Measurements from ENCODE around the gene PAPSS1.
A peak's percentile ranks its signal among the peaks of the same experiment; 100 is the strongest.
"Not testable (repeated sequence)": the region's sequence is repeated elsewhere in the genome, so short reads cannot be mapped to it uniquely, and the experiment has no call there.

PAPSS1 gene

DNA sequence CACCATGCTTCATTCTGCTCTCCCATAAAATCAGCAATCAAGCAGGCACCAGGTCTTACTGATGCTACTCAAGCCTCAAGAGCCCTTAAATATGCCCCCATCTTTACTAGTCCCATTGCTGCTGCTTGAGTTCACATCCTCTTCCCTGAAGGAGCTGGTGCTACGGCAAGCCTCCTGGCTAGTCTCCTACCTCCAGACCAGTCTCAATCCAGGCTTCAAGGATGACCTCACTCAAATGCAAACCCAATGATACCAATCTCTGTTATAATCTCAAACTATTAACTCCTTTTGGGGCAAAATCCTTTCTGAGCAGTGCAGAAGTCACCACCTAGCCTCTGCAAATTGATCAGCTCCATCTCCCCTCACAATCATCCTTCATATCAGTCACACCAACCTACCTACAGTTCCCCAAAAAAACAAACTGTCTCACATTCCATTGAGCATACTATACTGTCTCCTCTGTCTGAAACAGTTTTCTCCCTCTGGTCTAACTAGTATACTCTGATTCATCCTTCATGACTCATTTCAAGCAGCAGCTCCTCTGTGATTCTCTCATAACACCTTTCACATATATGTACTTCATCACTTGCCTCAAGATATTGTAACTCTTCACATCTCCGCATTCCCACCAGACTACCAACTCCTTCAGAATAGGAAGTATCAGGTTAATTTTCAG lies 30.0 kb downstream of the PAPSS1 start:
- H3K27me3 Mint-ChIP-seq: no peaks in the 10 kb centered on the region
- no peaks in the 10 kb centered on the region for H3K9me3 Mint-ChIP-seq
- H3K36me3 Mint-ChIP-seq: peaks cover 5 to 26% of the 10 kb centered on the region in 2 donors
- no peak overlapping the region for H3K27ac Mint-ChIP-seq
- no peak overlapping the region for H3K4me3 Mint-ChIP-seq
- no peaks in the 10 kb centered on the region for H3K4me1 Mint-ChIP-seq
- DNase-seq: no peak
- peak in 1 of 2 donors; percentile 16 for ATAC-seq (replicated peaks)

- Mint-ChIP-seq H3K4me1 (no peaks in the 10 kb centered on the region), H3K9me3 (no peaks in the 10 kb centered on the region), H3K27me3 (no peaks in the 10 kb centered on the region), H3K4me3 (no peak overlapping the region), H3K27ac (no peak overlapping the region), H3K36me3 (peaks cover 2 to 23% of the 10 kb centered on the region in 2 donors)
- DNase-seq (no peak), ATAC-seq (replicated peaks) (no peak)
Observed at GRCh38 chr4:107688421-107688820, 31.6 kb downstream of the PAPSS1 start.

DNA sequence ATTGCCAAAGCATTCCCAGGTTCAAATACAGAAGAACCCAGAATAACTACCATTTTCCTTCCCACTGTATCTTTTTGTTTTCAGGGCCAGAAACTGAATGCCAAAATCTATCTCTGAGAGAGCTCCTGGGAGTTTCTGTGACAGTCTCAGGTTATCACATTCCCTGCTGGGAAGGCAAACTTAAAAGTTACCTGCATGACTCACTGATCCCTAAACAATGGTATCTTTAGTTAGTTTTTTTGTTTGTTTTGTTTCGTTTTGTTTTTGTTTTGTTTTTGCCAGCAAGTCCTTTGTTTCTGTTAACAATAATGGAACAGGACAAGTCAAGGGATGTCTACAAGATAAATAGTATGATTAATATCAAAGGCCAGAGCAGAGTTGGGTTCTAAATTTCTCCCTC lies 34.3 kb downstream of the PAPSS1 start:
- DNase-seq: no peak
- ATAC-seq (replicated peaks): no peak
- no peaks in the 10 kb centered on the region for H3K9me3 Mint-ChIP-seq
- peaks cover 10 to 18% of the 10 kb centered on the region in 2 donors for H3K36me3 Mint-ChIP-seq
- no peak overlapping the region for H3K27ac Mint-ChIP-seq
- H3K4me1 Mint-ChIP-seq: peaks cover 0 to 5% of the 10 kb centered on the region in 2 donors
- no peaks in the 10 kb centered on the region for H3K27me3 Mint-ChIP-seq
- no peak overlapping the region for H3K4me3 Mint-ChIP-seq

DNA sequence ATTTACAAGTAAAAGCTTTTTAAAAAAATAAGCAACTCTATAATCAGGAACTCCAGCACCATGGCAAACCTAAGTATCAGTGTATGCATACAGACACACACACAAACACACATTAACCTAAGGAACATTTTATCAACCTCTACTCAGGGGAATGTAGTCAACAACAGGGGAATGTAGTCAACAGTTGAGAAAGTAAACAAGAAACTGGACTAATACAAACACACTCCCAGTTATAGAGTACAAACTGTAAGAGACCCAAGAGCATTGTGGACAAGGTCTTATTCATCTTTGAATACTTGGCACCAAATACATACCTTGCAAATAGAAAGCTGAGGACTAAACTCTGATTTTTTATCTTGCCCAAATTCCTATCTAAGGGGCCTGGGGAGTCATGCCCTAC lies 36.2 kb downstream of the PAPSS1 start:
- H3K27ac Mint-ChIP-seq: no peak overlapping the region
- H3K4me1 Mint-ChIP-seq: peaks cover 0 to 5% of the 10 kb centered on the region in 2 donors
- no peak overlapping the region for H3K4me3 Mint-ChIP-seq
- ATAC-seq (replicated peaks): no peak
- H3K36me3 Mint-ChIP-seq: peaks cover 25 to 36% of the 10 kb centered on the region in 2 donors
- DNase-seq: no peak
- H3K27me3 Mint-ChIP-seq: no peaks in the 10 kb centered on the region
- peaks cover 0 to 3% of the 10 kb centered on the region in 2 donors for H3K9me3 Mint-ChIP-seq

- no peaks in the 10 kb centered on the region for H3K27me3 Mint-ChIP-seq
- peaks cover 0 to 5% of the 10 kb centered on the region in 2 donors for H3K4me1 Mint-ChIP-seq
- H3K27ac Mint-ChIP-seq: no peak overlapping the region
- ATAC-seq (replicated peaks): no peak
- H3K36me3 Mint-ChIP-seq: peaks cover 40 to 50% of the 10 kb centered on the region in 2 donors
- no peak overlapping the region for H3K4me3 Mint-ChIP-seq
- DNase-seq: no peak
- peaks cover 3 to 9% of the 10 kb centered on the region in 2 donors for H3K9me3 Mint-ChIP-seq
Observed at GRCh38 chr4:107682306-107682705, 37.7 kb downstream of the PAPSS1 start.

DNA sequence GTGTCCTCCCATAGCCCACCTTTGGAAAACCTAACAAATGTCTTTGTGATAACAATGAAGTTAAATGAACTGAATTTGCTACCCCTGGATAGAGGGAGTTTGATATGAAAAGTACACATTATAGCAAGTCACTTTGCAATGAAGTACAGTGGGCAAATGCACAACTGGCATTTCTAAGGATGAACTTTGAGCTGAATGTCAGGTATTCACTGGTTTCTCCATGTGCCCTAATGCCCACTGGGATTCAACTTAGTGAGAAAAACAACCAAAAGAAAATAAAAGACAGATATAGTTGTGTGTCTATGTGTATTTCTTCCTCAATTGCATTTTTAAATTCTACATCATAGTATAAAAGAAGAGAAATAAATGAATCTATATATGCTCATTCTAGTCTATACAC lies 51.0 kb downstream of the PAPSS1 start:
- no peak for ATAC-seq (replicated peaks)
- Mint-ChIP-seq H3K9me3 (peaks cover 0 to 2% of the 10 kb centered on the region in 2 donors), H3K36me3 (peaks cover 12 to 34% of the 10 kb centered on the region in 2 donors), H3K4me1 (peaks cover 0 to 6% of the 10 kb centered on the region in 2 donors), H3K27ac (no peak overlapping the region), H3K27me3 (no peaks in the 10 kb centered on the region), H3K4me3 (no peak overlapping the region)
- DNase-seq: no peak

DNA sequence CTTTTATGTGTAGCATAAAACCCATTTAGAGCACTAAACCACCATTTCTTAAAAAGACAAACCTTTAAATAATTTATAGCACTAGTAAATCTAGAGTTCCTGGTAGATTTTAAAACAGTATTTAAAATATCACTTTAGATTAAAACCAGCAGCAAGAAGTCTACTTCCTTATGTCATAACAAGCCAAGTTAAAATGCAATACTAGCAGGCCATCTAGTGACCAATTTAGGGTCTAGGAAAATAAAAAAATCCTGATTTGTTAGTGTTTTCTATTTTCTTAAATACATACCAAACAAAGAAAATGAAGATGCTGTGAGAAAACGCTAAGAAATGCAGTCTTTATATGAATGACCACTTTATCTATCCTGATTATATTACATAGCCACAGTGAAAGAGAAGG lies 53.9 kb downstream of the PAPSS1 start:
- Mint-ChIP-seq H3K4me3 (no peak overlapping the region), H3K36me3 (peaks cover 0 to 14% of the 10 kb centered on the region in 2 donors), H3K9me3 (no peaks in the 10 kb centered on the region), H3K27me3 (no peaks in the 10 kb centered on the region), H3K27ac (no peak overlapping the region), H3K4me1 (no peaks in the 10 kb centered on the region)
- ATAC-seq (replicated peaks) (no peak), DNase-seq (no peak)

- DNase-seq: no peak
Observed at GRCh38 chr4:107665001-107665400, 55.0 kb downstream of the PAPSS1 start.

GRCh38 chr4:107658400-107659336 lies 61.4 kb downstream of the PAPSS1 start:
- Mint-ChIP-seq H3K27ac (no peak overlapping the region), H3K4me3 (no peak overlapping the region), H3K27me3 (no peaks in the 10 kb centered on the region), H3K36me3 (peaks cover 17 to 32% of the 10 kb centered on the region in 2 donors), H3K9me3 (peaks cover 0 to 2% of the 10 kb centered on the region in 2 donors), H3K4me1 (no peaks in the 10 kb centered on the region)
- DNase-seq (no peak), ATAC-seq (replicated peaks) (no peak)

More at GRCh38 chr4:107665001-107665400, 55.0 kb downstream of the PAPSS1 start:
- Mint-ChIP-seq H3K9me3 (no peaks in the 10 kb centered on the region), H3K36me3 (peaks cover 0 to 7% of the 10 kb centered on the region in 2 donors), H3K4me3 (no peak overlapping the region), H3K27me3 (no peaks in the 10 kb centered on the region), H3K4me1 (no peaks in the 10 kb centered on the region), H3K27ac (no peak overlapping the region)
- no peak for ATAC-seq (replicated peaks)

DNA sequence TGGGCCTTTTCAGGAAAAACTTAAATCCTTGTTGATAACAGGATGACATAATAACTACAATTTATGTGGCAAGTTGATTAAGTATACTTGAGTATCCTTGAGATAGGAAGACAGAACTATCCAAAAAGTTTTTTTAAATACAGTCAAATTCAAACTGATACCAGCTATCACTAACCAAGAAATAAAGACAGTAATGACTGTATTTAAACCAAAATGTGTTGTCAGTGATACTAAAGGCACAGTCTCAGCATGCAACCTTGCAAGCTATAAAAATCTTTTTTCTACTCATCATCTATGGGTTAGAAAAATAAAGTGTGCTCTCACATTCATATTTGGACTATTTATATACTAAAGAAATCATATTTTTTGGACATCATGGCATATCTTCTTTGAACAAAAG lies 64.7 kb downstream of the PAPSS1 start:
- H3K36me3 Mint-ChIP-seq: peaks cover 40 to 61% of the 10 kb centered on the region in 2 donors
- no peaks in the 10 kb centered on the region for H3K4me1 Mint-ChIP-seq
- no peak for ATAC-seq (replicated peaks)
- H3K27me3 Mint-ChIP-seq: no peaks in the 10 kb centered on the region
- H3K4me3 Mint-ChIP-seq: no peak overlapping the region
- no peak for DNase-seq
- H3K9me3 Mint-ChIP-seq: peaks cover 5 to 6% of the 10 kb centered on the region in 2 donors
- H3K27ac Mint-ChIP-seq: no peak overlapping the region

DNA sequence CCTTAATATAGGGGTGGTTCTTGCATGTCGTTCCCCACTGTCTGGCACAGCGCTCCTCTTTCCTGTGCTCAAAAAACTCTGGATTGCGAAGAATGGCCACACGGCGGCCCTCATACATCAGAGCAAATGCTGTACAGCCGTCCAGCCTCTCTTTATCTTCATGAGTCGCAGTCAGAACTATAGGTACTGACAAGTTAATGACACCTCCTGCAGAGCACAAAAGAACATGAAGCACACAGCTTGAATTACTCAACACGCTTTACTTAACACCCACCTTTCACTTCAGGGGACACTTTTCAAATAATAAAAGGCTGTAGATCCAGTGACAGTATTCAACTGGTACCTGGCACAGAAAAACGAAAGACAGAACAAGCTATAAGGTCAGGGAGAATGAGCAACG lies 65.3 kb downstream of the PAPSS1 start:
- Mint-ChIP-seq H3K9me3 (peaks cover 5 to 6% of the 10 kb centered on the region in 2 donors), H3K36me3 (peaks cover 40 to 67% of the 10 kb centered on the region in 2 donors), H3K4me3 (no peak overlapping the region), H3K4me1 (no peaks in the 10 kb centered on the region), H3K27me3 (no peaks in the 10 kb centered on the region), H3K27ac (no peak overlapping the region)
- ATAC-seq (replicated peaks) (no peak), DNase-seq (no peak)

DNA sequence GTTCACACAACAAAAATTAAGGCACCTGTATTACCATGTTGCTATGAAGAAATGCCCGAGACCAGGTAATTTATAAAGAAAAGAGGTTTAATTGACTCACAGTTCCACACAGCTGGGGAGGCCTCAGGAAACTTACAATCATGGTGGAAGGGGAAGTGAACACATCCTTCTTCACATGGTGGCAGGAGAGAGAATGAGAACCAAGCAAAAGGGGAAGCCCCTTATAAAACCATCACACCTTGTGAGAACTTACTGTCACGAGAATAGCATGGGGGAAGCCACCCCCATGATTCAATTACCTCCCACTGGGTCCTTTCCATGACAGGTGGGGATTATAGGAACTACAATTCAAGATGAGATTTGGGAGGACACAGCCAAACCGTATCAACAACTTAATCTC lies 68.6 kb downstream of the PAPSS1 start:
- not testable (repeated sequence) for H3K9me3 Mint-ChIP-seq, H3K4me3 Mint-ChIP-seq, H3K4me1 Mint-ChIP-seq, H3K27ac Mint-ChIP-seq, DNase-seq, H3K27me3 Mint-ChIP-seq
- ATAC-seq (replicated peaks): peak; percentile 49 to 67
- peaks cover 51 to 78% of the 10 kb centered on the region in 2 donors for H3K36me3 Mint-ChIP-seq

- Mint-ChIP-seq H3K4me3 (no peak overlapping the region), H3K4me1 (peaks cover 0 to 3% of the 10 kb centered on the region in 2 donors), H3K27me3 (no peaks in the 10 kb centered on the region), H3K9me3 (peaks cover 5 to 6% of the 10 kb centered on the region in 2 donors), H3K36me3 (peaks cover 51 to 81% of the 10 kb centered on the region in 2 donors), H3K27ac (no peak overlapping the region)
- ATAC-seq (replicated peaks) (no peak), DNase-seq (no peak)
Observed at GRCh38 chr4:107650251-107650650, 69.8 kb downstream of the PAPSS1 start.

GRCh38 chr4:107648178-107648991 lies 71.6 kb downstream of the PAPSS1 start:
- Mint-ChIP-seq H3K27ac (no peak overlapping the region), H3K36me3 (peaks cover 46 to 74% of the 10 kb centered on the region in 2 donors)
- ATAC-seq (replicated peaks): no peak

More at GRCh38 chr4:107648178-107648991, 71.6 kb downstream of the PAPSS1 start:
- no peak for DNase-seq
- peaks cover 4 to 5% of the 10 kb centered on the region in 2 donors for H3K9me3 Mint-ChIP-seq
- H3K27me3 Mint-ChIP-seq: no peaks in the 10 kb centered on the region
- H3K4me3 Mint-ChIP-seq: no peak overlapping the region
- peaks cover 0 to 3% of the 10 kb centered on the region in 2 donors for H3K4me1 Mint-ChIP-seq
